K562 (cell line): ENCODE measurements around the gene RIPPLY3. TPM values are rescaled to one million over a fixed set of nuclear protein-coding genes. Genes with fewer than 3 reads are reported as not detected.

Source experiments
- ARID2 ChIP-seq: fragments of 450-650 bp; IDR thresholded peaks from 2 replicates; pipeline ENCODE4 v1.6.1; 2017; ENCODE audit warnings: antibody characterized with exemption, mild to moderate bottlenecking
- BDP1 ChIP-seq: IDR thresholded peaks from 3 replicates; pipeline ENCODE4 v1.6.1; 2011; ENCODE audit not compliant: insufficient read length, insufficient read depth
- CHD1 ChIP-seq: fragments of 200-600 bp; sonication (generic); IDR thresholded peaks from one replicate; pipeline ENCODE4 v1.6.1; 2012; ENCODE audit warnings: mild to moderate bottlenecking, moderate library complexity, low read length, inconsistent platforms
- ESRRB ChIP-seq: fragments of 250-450 bp; sonication (Bioruptor Pico); IDR thresholded peaks from 2 replicates; pipeline ENCODE4 v1.5.0; 2020; ENCODE audit warnings: mild to moderate bottlenecking, moderate library complexity, borderline replicate concordance
- HDGF ChIP-seq: fragments of 450-650 bp; IDR thresholded peaks from 2 replicates; pipeline ENCODE4 v1.6.1; 2016
- IFI16 ChIP-seq: fragments of 250-450 bp; sonication (Bioruptor Pico); IDR thresholded peaks from 2 replicates; pipeline ENCODE4 v2.1.2; 2022; ENCODE audit warnings: mild to moderate bottlenecking, inconsistent platforms
- JUNB ChIP-seq: fragments of 450-650 bp; formaldehyde crosslinking; conservative IDR thresholded peaks from 2 replicates; pipeline ENCODE4 v1.4.0; 2020; ENCODE audit warnings: mild to moderate bottlenecking
- MAFK ChIP-seq: IDR thresholded peaks from 2 replicates; pipeline ENCODE4 v1.6.1; 2011; ENCODE audit warnings: low read length, improper control_type of control experiment
- POLR2AphosphoS2 ChIP-seq: IDR thresholded peaks from 2 replicates; pipeline ENCODE4 v1.6.1; 2012; ENCODE audit warnings: low read length, improper control_type of control experiment
- PPARD ChIP-seq: fragments of 250-450 bp; sonication (Bioruptor Pico); IDR thresholded peaks from 2 replicates; pipeline ENCODE4 v1.8.0; 2022; ENCODE audit warnings: inconsistent platforms, mild to moderate bottlenecking, moderate library complexity
- SMAD2 ChIP-seq: fragments of 150-350 bp; IDR thresholded peaks from 2 replicates; pipeline ENCODE4 v1.6.1; 2014; ENCODE audit warnings: low read depth, mild to moderate bottlenecking, low read length
- SREBF2 ChIP-seq: sonication (generic); formaldehyde crosslinking; IDR thresholded peaks from 2 replicates; pipeline ENCODE4 v1.4.0; 2020; ENCODE audit warnings: mild to moderate bottlenecking, missing genetic modification reagents
- TAF15 ChIP-seq: fragments of 200-400 bp; formaldehyde crosslinking; IDR thresholded peaks from 2 replicates; pipeline ENCODE4 v1.6.1; 2017; ENCODE audit warnings: mild to moderate bottlenecking, low read depth, low read length, moderate library complexity
- TEAD1 ChIP-seq, 2 experiments: fragments of 450-650 bp in 1 of 2; sonication (generic) in 1 of 2; formaldehyde crosslinking; IDR thresholded peaks; 2 replicates each; pipeline versions ENCODE4 v1.4.0 to v1.8.0; 2020 to 2022; ENCODE audit warnings: mild to moderate bottlenecking in 2 of 2, missing genetic modification reagents in 1 of 2
- TOE1 ChIP-seq, 2 experiments: fragments of 450-650 bp in 1 of 2; sonication (generic) in 1 of 2; formaldehyde crosslinking in 1 of 2; IDR thresholded peaks; 2 replicates each; pipeline versions ENCODE4 v1.7.1 to v1.8.0; 2016 to 2022; ENCODE audit warnings: borderline replicate concordance in 2 of 2, mild to moderate bottlenecking in 2 of 2, antibody characterized with exemption in 1 of 2, inconsistent platforms in 1 of 2, low read depth in 1 of 2, missing genetic modification reagents in 1 of 2, moderate library complexity in 1 of 2
- ZNF146 ChIP-seq: IDR thresholded peaks from one replicate; pipeline ENCODE4 v1.6.1; 2018; ENCODE audit warnings: missing compliant biosample characterization; ENCODE audit not compliant: unreplicated experiment
- polyA plus RNA-seq, 8 experiments: library from polyadenylated mRNA; depleted of rRNA in 4 of 8; stranded (reverse) in 5 of 8; unstranded in 3 of 8; fragments of >200 nt; fragmentation: Nextera tagmentation in 2 of 8; fragmentation: Illumina TruSeq in 1 of 8; extraction: Ambion mirVana in 2 of 8; extraction: Trizol in 1 of 8; gene quantifications; 2 replicates each; pipeline versions ENCODE4 v1.2.1 to v1.2.3, GENCODE V29; 2011 to 2014; ENCODE audit warnings: inconsistent platforms in 1 of 8, missing spikeins in 1 of 8
- total RNA-seq, 7 experiments: library from RNA; depleted of rRNA in 6 of 7; stranded (reverse); fragments of >200 nt in 6 of 7; fragmentation: Illumina TruSeq in 2 of 7; extraction: Trizol in 2 of 7; gene quantifications; 2 replicates each; pipeline versions ENCODE4 v1.2.1 to v1.2.3, GENCODE V29; 2011 to 2021; ENCODE audit warnings: low replicate concordance in 1 of 7
- TF ChIP-seq, protein P1 (sequence below): sonication (generic); formaldehyde crosslinking; IDR thresholded peaks from 2 replicates; pipeline ENCODE4 v1.8.0; 2022; ENCODE audit warnings: mild to moderate bottlenecking, missing genetic modification reagents, borderline replicate concordance
- TF ChIP-seq, protein P2 (sequence below): fragments of 250-450 bp; sonication (Bioruptor Pico); IDR thresholded peaks from 2 replicates; pipeline ENCODE4 v1.5.0; 2020; ENCODE audit warnings: mild to moderate bottlenecking
- TF ChIP-seq, protein P3 (sequence below): fragments of 250-450 bp; sonication (Bioruptor Pico); IDR thresholded peaks from 2 replicates; pipeline ENCODE4 v1.8.0; 2022; ENCODE audit warnings: moderate library complexity, mild to moderate bottlenecking, inconsistent platforms
- TF ChIP-seq, protein P4 (sequence below): sonication (generic); formaldehyde crosslinking; IDR thresholded peaks from 2 replicates; pipeline ENCODE4 v1.8.1; 2022; ENCODE audit warnings: missing genetic modification reagents
- TF ChIP-seq, protein P5 (sequence below): IDR thresholded peaks from 2 replicates; pipeline ENCODE4 v1.6.1; 2014; ENCODE audit warnings: antibody characterized with exemption

RIPPLY3 gene
- total and polyA plus RNA-seq, 9 of the 15 experiments (the other 6 are each of a cell fraction or from before 2014, with no cell fraction given), result not detected

DNA sequence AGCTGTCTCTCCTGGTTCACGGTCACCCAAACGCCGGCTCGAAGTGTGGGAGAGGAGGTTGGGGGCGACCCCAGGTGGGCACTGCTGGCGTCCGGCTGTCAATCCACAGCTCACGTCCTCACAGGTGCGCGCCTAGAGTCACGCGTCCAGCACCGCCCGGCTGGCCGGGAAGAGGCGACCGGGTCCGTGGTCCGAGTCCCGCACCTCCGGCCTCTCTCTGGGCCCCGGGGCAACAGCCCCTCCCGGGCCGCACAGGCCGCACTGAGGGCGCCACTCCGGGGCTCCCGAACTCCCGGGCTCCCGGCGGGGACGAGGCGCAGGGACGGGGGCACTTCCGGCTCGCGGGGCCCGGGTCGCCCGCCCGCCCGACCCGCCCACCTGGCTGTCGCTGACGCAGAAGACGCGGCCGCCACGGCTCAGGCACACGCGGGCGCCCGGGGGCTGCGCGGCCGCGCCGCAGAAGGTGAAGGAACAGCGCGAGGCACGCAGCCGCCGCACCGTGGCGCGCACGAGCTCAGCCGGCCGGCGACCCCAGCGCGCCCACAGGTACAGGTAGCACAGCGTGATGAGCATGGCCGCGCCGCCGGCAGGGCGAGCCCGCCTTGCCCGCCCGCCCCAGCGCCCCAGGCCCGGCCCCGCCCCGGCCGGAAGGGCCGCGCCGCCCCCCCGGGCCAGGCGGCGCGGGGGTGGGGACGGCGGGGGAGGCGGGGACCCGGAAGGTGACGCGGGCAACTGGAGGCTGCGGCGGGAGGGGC, 40.3 kb upstream of the RIPPLY3 start, which contains the start of gene HLCS (continued):
- TF ChIP-seq, protein P1, sequence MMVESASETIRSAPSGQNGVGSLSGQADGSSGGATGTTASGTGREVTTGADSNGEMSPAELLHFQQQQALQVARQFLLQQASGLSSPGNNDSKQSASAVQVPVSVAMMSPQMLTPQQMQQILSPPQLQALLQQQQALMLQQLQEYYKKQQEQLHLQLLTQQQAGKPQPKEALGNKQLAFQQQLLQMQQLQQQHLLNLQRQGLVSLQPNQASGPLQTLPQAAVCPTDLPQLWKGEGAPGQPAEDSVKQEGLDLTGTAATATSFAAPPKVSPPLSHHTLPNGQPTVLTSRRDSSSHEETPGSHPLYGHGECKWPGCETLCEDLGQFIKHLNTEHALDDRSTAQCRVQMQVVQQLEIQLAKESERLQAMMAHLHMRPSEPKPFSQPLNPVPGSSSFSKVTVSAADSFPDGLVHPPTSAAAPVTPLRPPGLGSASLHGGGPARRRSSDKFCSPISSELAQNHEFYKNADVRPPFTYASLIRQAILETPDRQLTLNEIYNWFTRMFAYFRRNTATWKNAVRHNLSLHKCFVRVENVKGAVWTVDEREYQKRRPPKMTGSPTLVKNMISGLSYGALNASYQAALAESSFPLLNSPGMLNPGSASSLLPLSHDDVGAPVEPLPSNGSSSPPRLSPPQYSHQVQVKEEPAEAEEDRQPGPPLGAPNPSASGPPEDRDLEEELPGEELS (CRISPR knock-in tag), result 0 out of 2 replicates have a peak, but pooled peaks have one; percentile 53
- TF ChIP-seq, protein P2, sequence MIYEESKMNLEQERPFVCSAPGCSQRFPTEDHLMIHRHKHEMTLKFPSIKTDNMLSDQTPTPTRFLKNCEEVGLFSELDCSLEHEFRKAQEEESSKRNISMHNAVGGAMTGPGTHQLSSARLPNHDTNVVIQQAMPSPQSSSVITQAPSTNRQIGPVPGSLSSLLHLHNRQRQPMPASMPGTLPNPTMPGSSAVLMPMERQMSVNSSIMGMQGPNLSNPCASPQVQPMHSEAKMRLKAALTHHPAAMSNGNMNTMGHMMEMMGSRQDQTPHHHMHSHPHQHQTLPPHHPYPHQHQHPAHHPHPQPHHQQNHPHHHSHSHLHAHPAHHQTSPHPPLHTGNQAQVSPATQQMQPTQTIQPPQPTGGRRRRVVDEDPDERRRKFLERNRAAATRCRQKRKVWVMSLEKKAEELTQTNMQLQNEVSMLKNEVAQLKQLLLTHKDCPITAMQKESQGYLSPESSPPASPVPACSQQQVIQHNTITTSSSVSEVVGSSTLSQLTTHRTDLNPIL (CRISPR knock-in tag), result no peak
- TF ChIP-seq, protein P3, sequence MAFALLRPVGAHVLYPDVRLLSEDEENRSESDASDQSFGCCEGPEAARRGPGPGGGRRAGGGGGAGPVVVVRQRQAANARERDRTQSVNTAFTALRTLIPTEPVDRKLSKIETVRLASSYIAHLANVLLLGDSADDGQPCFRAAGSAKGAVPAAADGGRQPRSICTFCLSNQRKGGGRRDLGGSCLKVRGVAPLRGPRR, result no peak
- TF ChIP-seq JUNB (CRISPR knock-in tag) (no peak), TAF15 (no peak), CHD1 (peak; percentile 59), MAFK (no peak), PPARD (no peak), POLR2AphosphoS2 (no peak), BDP1 (no peak), ESRRB (CRISPR knock-in tag) (no peak), SMAD2 (no peak), SREBF2 (CRISPR knock-in tag) (no peak), TEAD1 (CRISPR knock-in tag; IDR thresholded peaks at IDR 0.05) (no peak), ARID2 (no peak), HDGF (no peak), TOE1 (IDR thresholded peaks at IDR 0.05; ENCODE audit: borderline replicate concordance) (0 out of 2 replicates have a peak, but pooled peaks have one; percentile 13), TOE1 (CRISPR knock-in tag; IDR thresholded peaks at IDR 0.05; ENCODE audit: borderline replicate concordance, low read depth) (no peak), IFI16 (CRISPR knock-in tag) (no peak), ZNF146 (CRISPR knock-in tag) (no peak)
- TF ChIP-seq, protein P4, sequence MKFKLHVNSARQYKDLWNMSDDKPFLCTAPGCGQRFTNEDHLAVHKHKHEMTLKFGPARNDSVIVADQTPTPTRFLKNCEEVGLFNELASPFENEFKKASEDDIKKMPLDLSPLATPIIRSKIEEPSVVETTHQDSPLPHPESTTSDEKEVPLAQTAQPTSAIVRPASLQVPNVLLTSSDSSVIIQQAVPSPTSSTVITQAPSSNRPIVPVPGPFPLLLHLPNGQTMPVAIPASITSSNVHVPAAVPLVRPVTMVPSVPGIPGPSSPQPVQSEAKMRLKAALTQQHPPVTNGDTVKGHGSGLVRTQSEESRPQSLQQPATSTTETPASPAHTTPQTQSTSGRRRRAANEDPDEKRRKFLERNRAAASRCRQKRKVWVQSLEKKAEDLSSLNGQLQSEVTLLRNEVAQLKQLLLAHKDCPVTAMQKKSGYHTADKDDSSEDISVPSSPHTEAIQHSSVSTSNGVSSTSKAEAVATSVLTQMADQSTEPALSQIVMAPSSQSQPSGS (CRISPR knock-in tag), result no peak
- TF ChIP-seq, protein P5, sequence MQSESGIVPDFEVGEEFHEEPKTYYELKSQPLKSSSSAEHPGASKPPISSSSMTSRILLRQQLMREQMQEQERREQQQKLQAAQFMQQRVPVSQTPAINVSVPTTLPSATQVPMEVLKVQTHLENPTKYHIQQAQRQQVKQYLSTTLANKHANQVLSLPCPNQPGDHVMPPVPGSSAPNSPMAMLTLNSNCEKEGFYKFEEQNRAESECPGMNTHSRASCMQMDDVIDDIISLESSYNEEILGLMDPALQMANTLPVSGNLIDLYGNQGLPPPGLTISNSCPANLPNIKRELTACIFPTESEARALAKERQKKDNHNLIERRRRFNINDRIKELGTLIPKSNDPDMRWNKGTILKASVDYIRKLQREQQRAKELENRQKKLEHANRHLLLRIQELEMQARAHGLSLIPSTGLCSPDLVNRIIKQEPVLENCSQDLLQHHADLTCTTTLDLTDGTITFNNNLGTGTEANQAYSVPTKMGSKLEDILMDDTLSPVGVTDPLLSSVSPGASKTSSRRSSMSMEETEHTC, result no peak
